Measurements from ENCODE around the gene ZNRF3. TPM values are rescaled to one million over a fixed set of nuclear protein-coding genes. Genes with fewer than 3 reads are reported as not detected.
"Not testable (repeated sequence)": the region's sequence is repeated elsewhere in the genome, so short reads cannot be mapped to it uniquely, and the experiment has no call there.

Gene ZNRF3
- total RNA-seq, 2 experiments from 2014 or later: 0.58 to 0.72 TPM

DNA sequence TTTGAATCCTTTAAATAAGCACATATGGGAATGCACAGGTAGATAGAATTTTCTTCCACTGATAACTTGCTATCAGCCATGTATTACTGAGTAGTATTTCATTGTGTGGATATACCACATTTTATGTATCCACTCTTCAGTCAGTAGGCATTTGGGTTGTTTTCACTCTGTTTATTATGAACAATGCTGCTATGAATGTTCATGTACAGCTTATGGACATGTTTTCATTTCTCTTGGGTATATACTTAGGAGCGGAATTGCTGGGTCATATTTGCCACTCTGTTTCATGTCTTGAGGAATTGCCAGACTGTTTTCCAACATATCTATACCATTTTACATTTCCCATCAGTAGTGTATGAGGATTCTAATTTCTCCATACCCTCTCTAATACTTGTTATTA, 63.8 kb downstream of the ZNRF3 start:
- DNase-seq: no peak
- Mint-ChIP-seq H3K9me3 (peaks cover 18% of the 10 kb centered on the region), H3K27ac (no peak overlapping the region), H3K4me1 (no peaks in the 10 kb centered on the region), H3K36me3 (ENCODE audit: low read depth) (peaks cover 10% of the 10 kb centered on the region), H3K4me3 (no peak overlapping the region), H3K27me3 (peaks cover 73% of the 10 kb centered on the region)
- CTCF ChIA-PET: interaction anchor here (1.0 kb wide), 1 partner anchor 983 kb away, joined by 4 read pairs; no protein-coding TSS in a partner anchor
- POLR2A ChIA-PET: no interaction called here

GRCh38 chr22:28948424-28948823, 65.1 kb downstream of the ZNRF3 start:
- Mint-ChIP-seq H3K4me3 (no peak overlapping the region), H3K4me1 (no peaks in the 10 kb centered on the region), H3K9me3 (peaks cover 18% of the 10 kb centered on the region), H3K36me3 (ENCODE audit: low read depth) (peaks cover 10% of the 10 kb centered on the region), H3K27me3 (peaks cover 74% of the 10 kb centered on the region), H3K27ac (no peak overlapping the region)
- DNase-seq: no peak
- CTCF ChIA-PET: no interaction called here
- POLR2A ChIA-PET: no interaction called here

DNA sequence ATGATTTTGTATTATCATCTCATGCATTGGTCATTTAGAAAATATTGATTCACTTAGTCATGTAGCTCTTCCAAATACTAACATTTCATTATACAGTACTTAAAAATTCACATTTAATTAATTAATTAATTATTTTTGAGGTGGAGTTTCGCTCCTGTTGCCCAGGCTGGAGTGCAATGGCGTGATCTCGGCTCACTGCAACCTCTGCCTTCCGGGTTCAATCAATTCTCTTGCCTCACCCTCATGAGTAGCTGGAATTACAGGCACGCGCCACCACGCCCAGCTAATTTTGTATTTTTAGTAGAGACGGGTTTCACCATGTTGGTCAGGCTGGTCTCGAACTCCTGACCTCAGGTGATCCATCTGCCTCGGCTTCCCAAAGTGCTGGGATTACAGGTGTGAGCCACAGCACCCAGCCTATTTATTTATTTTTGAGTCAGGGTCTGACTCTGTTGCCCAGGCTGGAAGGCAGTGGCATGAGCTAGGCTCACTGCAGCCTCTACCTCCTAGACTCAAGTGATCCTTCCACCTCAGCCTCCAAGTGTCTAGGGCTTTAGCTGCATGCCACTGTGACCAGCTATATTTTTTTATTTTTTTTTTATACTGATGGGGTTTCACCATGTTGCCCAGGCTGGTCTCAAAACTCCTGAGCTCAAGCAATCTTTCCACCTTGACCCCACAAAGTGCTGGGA, 65.6 kb downstream of the ZNRF3 start:
- H3K9me3 Mint-ChIP-seq: peaks cover 18% of the 10 kb centered on the region
- CTCF ChIA-PET; POLR2A ChIA-PET; H3K36me3 Mint-ChIP-seq (ENCODE audit: low read depth); H3K4me3 Mint-ChIP-seq; H3K27ac Mint-ChIP-seq; H3K4me1 Mint-ChIP-seq; DNase-seq: not testable (repeated sequence)
- H3K27me3 Mint-ChIP-seq: peaks cover 75% of the 10 kb centered on the region

- no peaks in the 10 kb centered on the region for H3K4me1 Mint-ChIP-seq
- H3K36me3 Mint-ChIP-seq (ENCODE audit: low read depth): peaks cover 10% of the 10 kb centered on the region
- peaks cover 79% of the 10 kb centered on the region for H3K27me3 Mint-ChIP-seq
- DNase-seq: no peak
- no peak overlapping the region for H3K4me3 Mint-ChIP-seq
- peaks cover 18% of the 10 kb centered on the region for H3K9me3 Mint-ChIP-seq
- H3K27ac Mint-ChIP-seq: no peak overlapping the region
- POLR2A ChIA-PET: no interaction called here
- CTCF ChIA-PET: no interaction called here
Observed at GRCh38 chr22:28949788-28950187, 66.4 kb downstream of the ZNRF3 start.

DNA sequence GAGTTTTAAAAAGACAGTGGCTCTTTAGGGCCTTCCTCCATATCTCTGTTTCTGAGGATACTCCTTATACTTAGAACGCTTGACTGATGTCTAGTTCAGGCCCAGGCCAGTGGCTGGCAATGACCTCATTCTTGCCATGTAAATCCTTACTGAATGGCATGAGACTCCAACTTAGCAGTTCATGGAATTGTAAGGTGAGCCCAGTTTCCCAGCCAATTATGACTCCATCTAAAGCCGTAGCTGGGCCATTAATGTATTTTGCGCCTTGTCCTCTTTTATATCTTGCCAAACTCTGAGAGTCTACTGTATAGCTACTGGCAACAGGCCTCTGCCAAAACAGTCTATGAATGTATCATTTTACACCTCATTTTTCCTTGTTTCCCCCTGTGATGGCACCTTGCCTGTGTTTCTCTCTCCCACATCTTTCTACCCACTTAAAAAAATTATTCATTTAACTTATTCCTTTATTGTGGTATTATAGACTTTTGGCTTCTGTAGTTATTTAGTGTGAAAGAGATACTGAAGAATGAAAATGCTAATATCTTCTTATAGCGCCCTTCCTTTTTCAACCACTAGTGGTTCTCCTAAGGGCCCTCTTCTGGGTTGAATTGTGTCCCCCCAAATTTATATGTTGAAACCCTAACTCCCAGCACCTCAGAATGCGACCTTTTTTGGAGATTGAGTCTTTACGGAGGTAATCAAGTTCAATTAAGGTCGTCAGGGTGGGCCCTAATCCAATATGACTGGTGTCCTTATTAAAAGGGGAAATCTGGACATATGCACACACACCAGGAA, 67.4 kb downstream of the ZNRF3 start:
- DNase-seq: no peak
- ChIA-PET POLR2A (no interaction called here), CTCF (no interaction called here)
- peaks cover 15% of the 10 kb centered on the region for H3K9me3 Mint-ChIP-seq
- peaks cover 76% of the 10 kb centered on the region for H3K27me3 Mint-ChIP-seq
- H3K27ac Mint-ChIP-seq: no peak overlapping the region
- no peak overlapping the region for H3K4me3 Mint-ChIP-seq
- H3K4me1 Mint-ChIP-seq: peaks cover 6% of the 10 kb centered on the region
- H3K36me3 Mint-ChIP-seq (ENCODE audit: low read depth): peaks cover 10% of the 10 kb centered on the region

- Mint-ChIP-seq H3K36me3 (ENCODE audit: low read depth) (peaks cover 5% of the 10 kb centered on the region), H3K9me3 (peaks cover 11% of the 10 kb centered on the region), H3K27me3 (peaks cover 72% of the 10 kb centered on the region), H3K4me3 (no peak overlapping the region), H3K27ac (no peak overlapping the region), H3K4me1 (peaks cover 13% of the 10 kb centered on the region)
- POLR2A ChIA-PET: no interaction called here
- CTCF ChIA-PET: no interaction called here
- DNase-seq: no peak
Observed at GRCh38 chr22:28951530-28951929, 68.2 kb downstream of the ZNRF3 start.

DNA sequence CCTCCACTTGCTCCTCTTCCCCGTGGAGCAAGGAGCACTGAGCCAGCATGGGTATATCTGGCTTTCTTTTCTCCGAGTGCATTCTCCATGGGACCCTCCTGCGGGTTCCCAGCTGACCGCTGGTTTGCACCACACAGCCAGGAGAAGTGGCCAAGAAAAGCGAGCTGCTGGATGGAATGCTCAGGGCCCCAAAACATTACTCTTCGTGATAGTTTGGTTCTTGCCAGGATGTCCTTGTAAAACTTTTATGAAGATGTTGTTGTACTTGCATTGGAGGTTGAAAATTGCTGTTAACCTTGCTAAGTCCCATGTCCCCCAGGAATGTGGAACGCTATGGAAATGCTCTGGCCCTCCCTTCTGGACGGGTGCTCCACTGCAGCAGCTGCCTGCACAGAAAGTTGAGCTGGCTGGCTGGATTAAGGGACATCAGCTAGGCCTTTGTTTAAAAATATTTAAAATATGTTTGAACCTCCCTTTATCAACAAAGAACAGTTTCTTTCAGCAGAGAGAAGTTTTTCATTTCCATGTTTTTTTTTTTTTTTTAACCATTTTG, 68.7 kb downstream of the ZNRF3 start:
- Mint-ChIP-seq H3K36me3 (ENCODE audit: low read depth) (peaks cover 1% of the 10 kb centered on the region), H3K4me1 (peaks cover 16% of the 10 kb centered on the region), H3K27me3 (peaks cover 72% of the 10 kb centered on the region), H3K27ac (no peak overlapping the region), H3K9me3 (peaks cover 5% of the 10 kb centered on the region), H3K4me3 (no peak overlapping the region)
- no peak for DNase-seq
- POLR2A ChIA-PET: no interaction called here
- CTCF ChIA-PET: interaction anchor here (0.7 kb wide), 1 partner anchor 162 kb away, joined by 7 read pairs; no protein-coding TSS in a partner anchor

GRCh38 chr22:28952857-28953256, 69.5 kb downstream of the ZNRF3 start:
- Mint-ChIP-seq H3K36me3 (ENCODE audit: low read depth) (no peaks in the 10 kb centered on the region), H3K4me3 (no peak overlapping the region), H3K4me1 (peaks cover 16% of the 10 kb centered on the region), H3K27ac (no peak overlapping the region), H3K9me3 (no peaks in the 10 kb centered on the region), H3K27me3 (peaks cover 73% of the 10 kb centered on the region)
- POLR2A ChIA-PET: no interaction called here
- CTCF ChIA-PET: interaction anchor here (0.9 kb wide), 1 partner anchor 9 kb away, joined by 3 read pairs; no protein-coding TSS in a partner anchor
- no peak for DNase-seq

DNA sequence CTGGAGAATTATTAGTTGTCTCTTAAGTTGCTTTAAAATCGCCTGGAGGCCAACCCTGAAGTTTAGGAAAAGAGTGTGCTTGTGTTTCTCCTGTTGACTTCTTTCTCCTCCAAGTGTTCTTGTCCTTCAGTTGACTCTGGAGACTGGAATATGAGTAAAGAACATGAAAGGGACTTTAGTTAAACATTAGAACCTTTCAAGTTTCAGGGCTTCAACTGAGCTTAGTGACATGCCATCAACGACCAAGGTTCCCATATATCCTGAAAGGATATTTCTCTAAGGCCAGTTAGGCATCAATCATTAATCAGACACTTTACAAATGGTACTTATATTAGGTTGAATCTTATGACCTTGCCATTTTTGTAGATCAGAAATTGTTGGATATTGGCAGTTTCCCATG, 70.0 kb downstream of the ZNRF3 start:
- Mint-ChIP-seq H3K4me3 (no peak overlapping the region), H3K36me3 (ENCODE audit: low read depth) (no peaks in the 10 kb centered on the region), H3K27ac (no peak overlapping the region), H3K27me3 (peaks cover 77% of the 10 kb centered on the region), H3K9me3 (peaks cover 2% of the 10 kb centered on the region), H3K4me1 (peaks cover 16% of the 10 kb centered on the region)
- no peak for DNase-seq
- POLR2A ChIA-PET: no interaction called here
- CTCF ChIA-PET: interaction anchor here (0.9 kb wide), 1 partner anchor 9 kb away, joined by 3 read pairs; no protein-coding TSS in a partner anchor

GRCh38 chr22:28953976-28954880, 70.9 kb downstream of the ZNRF3 start:
- ChIA-PET POLR2A (no interaction called here), CTCF (interaction anchor here (0.6 to 0.9 kb wide), 3 partner anchors 8 to 1803 kb away, joined by 3 read pairs; no protein-coding TSS in a partner anchor)
- no peak for DNase-seq
- H3K27ac Mint-ChIP-seq: no peak overlapping the region
- no peak overlapping the region for H3K4me3 Mint-ChIP-seq
- peaks cover 81% of the 10 kb centered on the region for H3K27me3 Mint-ChIP-seq
- peaks cover 2% of the 10 kb centered on the region for H3K9me3 Mint-ChIP-seq
- peaks cover 16% of the 10 kb centered on the region for H3K4me1 Mint-ChIP-seq
- no peaks in the 10 kb centered on the region for H3K36me3 Mint-ChIP-seq (ENCODE audit: low read depth)

DNA sequence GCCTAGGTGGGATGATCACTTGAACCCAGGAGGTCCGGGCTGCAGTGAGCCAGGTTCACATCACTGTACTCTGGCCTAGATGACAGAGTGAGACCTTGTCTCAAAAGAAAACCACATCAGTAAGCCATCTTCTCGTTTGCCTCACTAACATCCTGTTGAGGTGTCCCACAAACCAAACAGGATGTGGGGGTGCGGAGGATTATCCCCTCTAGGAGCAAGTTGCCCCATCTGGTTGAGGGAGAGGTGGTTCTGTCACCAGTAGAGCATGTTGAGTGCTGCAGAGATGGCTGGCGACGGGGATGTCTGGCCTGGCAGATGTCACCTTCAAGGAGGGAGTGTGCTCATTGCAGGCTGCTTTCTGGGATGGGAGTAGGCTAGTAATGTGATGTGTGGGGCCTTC, 72.4 kb downstream of the ZNRF3 start:
- Mint-ChIP-seq H3K27ac (peak overlapping the region; percentile 14), H3K36me3 (ENCODE audit: low read depth) (no peaks in the 10 kb centered on the region), H3K4me1 (peaks cover 16% of the 10 kb centered on the region), H3K9me3 (peaks cover 2% of the 10 kb centered on the region), H3K4me3 (no peak overlapping the region), H3K27me3 (peaks cover 83% of the 10 kb centered on the region)
- CTCF ChIA-PET: no interaction called here
- peak; percentile 85 for DNase-seq
- POLR2A ChIA-PET: no interaction called here

GRCh38 chr22:28956506-28956905, 73.1 kb downstream of the ZNRF3 start:
- Mint-ChIP-seq H3K4me1 (peaks cover 16% of the 10 kb centered on the region), H3K4me3 (no peak overlapping the region), H3K27me3 (peaks cover 83% of the 10 kb centered on the region), H3K36me3 (ENCODE audit: low read depth) (no peaks in the 10 kb centered on the region), H3K9me3 (peaks cover 2% of the 10 kb centered on the region), H3K27ac (no peak overlapping the region)
- DNase-seq: no peak
- CTCF ChIA-PET: interaction anchor here (0.6 kb wide), 1 partner anchor 510 kb away, joined by 3 read pairs; no protein-coding TSS in a partner anchor
- POLR2A ChIA-PET: no interaction called here

Data from activated CD4-positive, alpha-beta T cell treated with anti-CD3 and anti-CD28 coated beads, Interleukin-2, amount 10 ng/mL, durations not matched to agents 7 days and 5 days (primary cell).